GM12878 (cell line): ENCODE data around the gene RIPPLY3. TPM values are rescaled to one million over a fixed set of nuclear protein-coding genes. Genes with fewer than 3 reads are reported as not detected.

Source experiments
- ATAC-seq: fragments of 200-7000 bp; cut with Tn5 transposase; 3 replicates; pipeline ENCODE4 v1.9.1; 2020; ENCODE audit warnings: mild to moderate bottlenecking, moderate library complexity
- BruUV-seq: library from RNA; stranded (reverse); fragments of 400-500 nt; replicated peaks from 2 replicates; lab custom pipeline; 2021; lab: Mats Ljungman, UMichigan
- CTCF ChIA-PET: fragments of 300-600 bp; sonication (Branson Sonifier 250); formaldehyde crosslinking; extraction: SDS; loops from one replicate; lab custom pipeline; 2021; ENCODE audit warnings: inconsistent platforms; lab: Yijun Ruan, JAX
- POLR2A ChIA-PET: fragments of 350-600 bp; formaldehyde crosslinking; extraction: SDS; loops from one replicate; lab custom pipeline; 2021; ENCODE audit warnings: inconsistent platforms; lab: Charles Lee
- RAD21 ChIA-PET: fragments of 300-600 bp; sonication (Branson Sonifier 250); formaldehyde crosslinking; loops from one replicate; lab custom pipeline; 2023; ENCODE audit warnings: antibody characterized with exemption; ENCODE audit not compliant: unreplicated experiment; lab: Charles Lee
- SMC1A ChIA-PET: fragments of 300-600 bp; sonication (Branson Sonifier 250); formaldehyde crosslinking; loops from one replicate; lab custom pipeline; 2023; ENCODE audit not compliant: unreplicated experiment, uncharacterized antibody; lab: Charles Lee
- DNase-seq: peaks from one replicate; pipeline ENCODE4 v3.0.0-alpha.2; 2011; ENCODE audit warnings: low read depth, low spot score
- FAIRE-seq: peaks from 3 replicates; lab custom pipeline; 2011; peaks lifted over from hg19 to GRCh38; lab: Jason Lieb, UNC
- H2AFZ ChIP-seq: 2 replicates; pipeline ENCODE4 v1.6.0; 2011; ENCODE audit warnings: low read depth, low read length, control low read depth; ENCODE audit not compliant: control insufficient read depth
- H3K27ac ChIP-seq: 2 replicates; pipeline ENCODE4 v1.5.1; 2011; ENCODE audit warnings: control low read depth; ENCODE audit not compliant: control insufficient read depth, insufficient read depth
- H3K27me3 ChIP-seq, 2 experiments: replicated peaks in 1 of 2; 2 replicates each; pipeline versions ENCODE4 v1.6.0 to v1.6.1; 2011; ENCODE audit warnings: low read length in 1 of 2; ENCODE audit not compliant: control insufficient read depth in 2 of 2, insufficient read depth in 2 of 2
- H3K36me3 ChIP-seq, 2 experiments: 2 replicates each; pipeline ENCODE4 v1.5.1; 2011; ENCODE audit warnings: low read length in 1 of 2; ENCODE audit not compliant: control insufficient read depth in 2 of 2, insufficient read depth in 2 of 2
- H3K4me1 ChIP-seq: 2 replicates; pipeline ENCODE4 v1.6.1; 2011; ENCODE audit warnings: mild to moderate bottlenecking, low read length, moderate library complexity, mixed read lengths; ENCODE audit not compliant: control insufficient read depth, insufficient read depth
- H3K4me2 ChIP-seq: 2 replicates; pipeline ENCODE4 v1.6.0; 2011; ENCODE audit warnings: control low read depth; ENCODE audit not compliant: control insufficient read depth, insufficient read depth
- H3K4me3 ChIP-seq: fragments of 200-600 bp; sonication (generic); 2 replicates; pipeline ENCODE4 v1.5.1; 2016
- H3K79me2 ChIP-seq: 2 replicates; pipeline ENCODE4 v1.6.0; 2011; ENCODE audit warnings: low read length; ENCODE audit not compliant: control insufficient read depth, insufficient read depth
- H3K9ac ChIP-seq: 2 replicates; pipeline ENCODE4 v1.8.0; 2011; ENCODE audit warnings: low read length, control low read depth, mixed read lengths; ENCODE audit not compliant: control insufficient read depth, insufficient read depth
- H3K9me3 ChIP-seq: replicated peaks from 3 replicates; pipeline ENCODE4 v1.5.1; 2011; ENCODE audit warnings: mild to moderate bottlenecking, low read length; ENCODE audit not compliant: control insufficient read depth, insufficient read depth
- H4K20me1 ChIP-seq: 2 replicates; pipeline ENCODE4 v1.6.0; 2011; ENCODE audit not compliant: control insufficient read depth, insufficient read depth
- JUND ChIP-seq: IDR thresholded peaks from 2 replicates; pipeline ENCODE4 v1.6.1; 2012; ENCODE audit warnings: low read depth, mild to moderate bottlenecking, low read length, improper control_type of control experiment, moderate library complexity
- NRF1 ChIP-seq: conservative IDR thresholded peaks from 2 replicates; pipeline ENCODE4 v1.6.1; 2011; ENCODE audit warnings: mild to moderate bottlenecking, low read depth, low read length, improper control_type of control experiment
- POLR2AphosphoS2 ChIP-seq: IDR thresholded peaks from 2 replicates; pipeline ENCODE4 v1.6.1; 2011; ENCODE audit warnings: low read depth, mild to moderate bottlenecking, low read length, improper control_type of control experiment, moderate library complexity
- POLR2AphosphoS5 ChIP-seq: IDR thresholded peaks from 2 replicates; pipeline ENCODE4 v1.6.1; 2011; ENCODE audit warnings: mild to moderate bottlenecking, low read length, inconsistent platforms
- RBBP5 ChIP-seq: fragments of 200-600 bp; sonication (generic); conservative IDR thresholded peaks from 2 replicates; pipeline ENCODE4 v1.6.1; 2016
- SIX5 ChIP-seq: IDR thresholded peaks from 2 replicates; pipeline ENCODE4 v1.6.1; 2011; ENCODE audit warnings: mild to moderate bottlenecking, low read depth, low read length, moderate library complexity; ENCODE audit not compliant: severe bottlenecking
- SMAD1 ChIP-seq: fragments of 450-650 bp; IDR thresholded peaks from 2 replicates; pipeline ENCODE4 v1.6.1; 2018; ENCODE audit warnings: mild to moderate bottlenecking, low read depth; ENCODE audit not compliant: partially characterized antibody
- YY1 ChIP-seq: IDR thresholded peaks from 2 replicates; pipeline ENCODE4 v1.6.1; 2011; ENCODE audit warnings: low read depth, mild to moderate bottlenecking, low read length
- ZNF687 ChIP-seq: fragments of 450-650 bp; IDR thresholded peaks from 2 replicates; pipeline ENCODE4 v1.6.1; 2017; ENCODE audit warnings: mild to moderate bottlenecking, moderate library complexity
- ZSCAN29 ChIP-seq: fragments of 450-650 bp; IDR thresholded peaks from 2 replicates; pipeline ENCODE4 v1.6.1; 2017; ENCODE audit warnings: mild to moderate bottlenecking, moderate library complexity
- WGBS: methylation state at CpG from one replicate; pipeline ENCODE4 v1.1.6; 2016; ENCODE audit warnings: low lambda C conversion rate; ENCODE audit not compliant: insufficient replicate concordance, insufficient coverage; ENCODE audit errors: missing lambda C conversion rate; 5-methylcytosine and 5-hydroxymethylcytosine counted together
- in situ Hi-C: fragments of 300-500 bp; cut with MboI; formaldehyde crosslinking; loops from 9 replicates; pipeline ENCODE4 v1.14.3; 2018; ENCODE audit warnings: mixed read lengths
- intact Hi-C: fragments of 100-400 bp; cut with micrococcal nuclease; formaldehyde crosslinking; loops from one replicate; pipeline ENCODE4 v1.14.2; 2022; ENCODE audit not compliant: unreplicated experiment
- polyA plus RNA-seq, 11 experiments: library from polyadenylated mRNA; depleted of rRNA in 4 of 11; unstranded in 6 of 11; stranded (reverse) in 5 of 11; fragments of >200 nt; fragmentation: Nextera tagmentation in 4 of 11; fragmentation: Illumina TruSeq in 1 of 11; extraction: Ambion mirVana in 4 of 11; extraction: Trizol in 1 of 11; gene quantifications; 1 replicate in 1 of 11; 2 replicates in 10 of 11; pipeline versions ENCODE4 v1.2.1 to v1.2.3, GENCODE V29; 2011 to 2016; ENCODE audit warnings: inconsistent platforms in 2 of 11, missing spikeins in 2 of 11, low read depth in 1 of 11
- total RNA-seq, 4 experiments: library from RNA; depleted of rRNA in 3 of 4; stranded (reverse); fragments of >200 nt in 3 of 4; fragmentation: Illumina TruSeq in 1 of 4; extraction: Trizol in 1 of 4; gene quantifications; 2 replicates each; pipeline versions ENCODE4 v1.2.1 to v1.2.3, GENCODE V29; 2013 to 2021
- TF ChIP-seq, protein P1 (sequence below): fragments of 450-650 bp; IDR thresholded peaks from 2 replicates; pipeline ENCODE4 v1.6.1; 2017; ENCODE audit warnings: mild to moderate bottlenecking

Gene RIPPLY3
- total and polyA plus RNA-seq, 10 of the 15 experiments (the other 5 are each of a cell fraction or from before 2014, with no cell fraction given) = not detected

DNA sequence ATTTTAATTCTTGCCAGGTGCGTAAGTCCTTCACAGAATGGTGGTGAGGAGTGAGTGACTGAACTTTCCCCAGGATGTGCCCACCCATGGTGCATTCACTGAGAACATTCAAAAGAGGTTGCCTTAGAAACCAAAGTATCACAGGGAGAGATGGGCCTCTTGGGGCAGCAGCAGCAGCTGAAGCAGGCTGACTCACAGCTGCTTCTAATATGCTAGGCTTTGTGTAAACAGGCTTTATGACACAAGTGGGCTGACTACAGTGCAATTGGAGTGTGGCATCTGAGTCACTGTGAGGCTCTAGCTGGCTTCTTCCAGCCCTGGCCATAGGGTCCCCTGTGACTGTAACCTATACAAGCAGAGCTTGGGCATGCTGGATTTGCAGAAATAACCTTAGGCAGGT lies 53.8 kb downstream of the RIPPLY3 start:
- WGBS = 100% methylated on average over 1 of the region's 1 CpG
- ChIA-PET RAD21 (no interaction called here), POLR2A (interaction anchor here (0.5 kb wide), 1 partner anchor 186 kb away, joined by 3 read pairs; no protein-coding TSS in a partner anchor), SMC1A (no interaction called here), CTCF (interaction anchor here (0.6 kb wide), 1 partner anchor 61 kb away, joined by 4 read pairs; no protein-coding TSS in a partner anchor)
- no peak overlapping the region for H3K9ac ChIP-seq
- intact Hi-C loops = no loop called here
- no peaks in the 10 kb centered on the region for H3K79me2 ChIP-seq
- no peak for TF ChIP-seq RBBP5
- TF ChIP-seq ZSCAN29 = no peak
- no peak for TF ChIP-seq POLR2AphosphoS5
- TF ChIP-seq NRF1 = no peak
- TF ChIP-seq SMAD1 = no peak
- no peak for TF ChIP-seq POLR2AphosphoS2
- TF ChIP-seq, protein P1, sequence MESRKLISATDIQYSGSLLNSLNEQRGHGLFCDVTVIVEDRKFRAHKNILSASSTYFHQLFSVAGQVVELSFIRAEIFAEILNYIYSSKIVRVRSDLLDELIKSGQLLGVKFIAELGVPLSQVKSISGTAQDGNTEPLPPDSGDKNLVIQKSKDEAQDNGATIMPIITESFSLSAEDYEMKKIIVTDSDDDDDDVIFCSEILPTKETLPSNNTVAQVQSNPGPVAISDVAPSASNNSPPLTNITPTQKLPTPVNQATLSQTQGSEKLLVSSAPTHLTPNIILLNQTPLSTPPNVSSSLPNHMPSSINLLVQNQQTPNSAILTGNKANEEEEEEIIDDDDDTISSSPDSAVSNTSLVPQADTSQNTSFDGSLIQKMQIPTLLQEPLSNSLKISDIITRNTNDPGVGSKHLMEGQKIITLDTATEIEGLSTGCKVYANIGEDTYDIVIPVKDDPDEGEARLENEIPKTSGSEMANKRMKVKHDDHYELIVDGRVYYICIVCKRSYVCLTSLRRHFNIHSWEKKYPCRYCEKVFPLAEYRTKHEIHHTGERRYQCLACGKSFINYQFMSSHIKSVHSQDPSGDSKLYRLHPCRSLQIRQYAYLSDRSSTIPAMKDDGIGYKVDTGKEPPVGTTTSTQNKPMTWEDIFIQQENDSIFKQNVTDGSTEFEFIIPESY = no peak
- no peak for TF ChIP-seq SIX5
- TF ChIP-seq JUND = no peak
- no peak for TF ChIP-seq YY1
- no peak for TF ChIP-seq ZNF687
- H2AFZ ChIP-seq = no peak overlapping the region
- H3K9me3 ChIP-seq = no peaks in the 10 kb centered on the region; the same call in 2 of the 3 replicates
- H3K4me3 ChIP-seq = no peak overlapping the region
- no peak for FAIRE-seq
- no TSS peak for BruUV-seq
- H3K36me3 ChIP-seq = 0 out of 4 replicates have a peak, but pooled peaks cover 0 to 3% of the 10 kb centered on the region in 2 experiments
- H3K4me1 ChIP-seq = no peaks in the 10 kb centered on the region
- H3K4me2 ChIP-seq = no peak overlapping the region
- no peaks in the 10 kb centered on the region for H4K20me1 ChIP-seq
- in situ Hi-C loops = no loop called here
- ATAC-seq = peak; percentile 40
- H3K27me3 ChIP-seq = no peaks in the 10 kb centered on the region
- no peak for DNase-seq
- H3K27ac ChIP-seq = no peak overlapping the region
